AG09319 (cell line): Measurements from ENCODE around the gene CPXM2.

Source experiments
- DNase-seq: peaks from one replicate; pipeline ENCODE4 v3.0.0-alpha.2; 2010; ENCODE audit warnings: low read depth; ENCODE audit errors: extremely low read depth
- TF ChIP-seq, protein P1 (sequence below): IDR thresholded peaks from 2 replicates; pipeline ENCODE4 v1.5.1; 2011; ENCODE audit warnings: low read depth, mild to moderate bottlenecking, inconsistent platforms, low read length, moderate library complexity

CPXM2 gene

DNA sequence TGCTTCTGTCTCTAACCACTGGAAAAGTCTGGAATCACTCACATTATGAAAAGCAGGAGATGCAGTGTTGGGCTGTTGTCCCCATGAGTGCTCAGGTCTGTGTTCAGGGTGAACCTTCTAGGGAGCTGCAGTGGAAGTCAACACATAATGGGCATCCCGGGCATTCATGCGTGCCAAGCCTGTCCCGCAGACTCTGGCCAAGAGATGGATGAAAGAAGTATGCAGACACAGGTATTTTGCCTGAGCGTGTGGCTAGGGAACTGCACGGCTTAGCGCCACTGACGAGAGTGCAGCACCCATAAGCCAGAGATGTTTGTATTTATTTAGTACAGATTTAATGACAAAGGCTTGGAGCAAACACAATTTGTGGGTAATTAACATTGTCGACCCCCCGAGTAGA is 140.7 kb downstream of the CPXM2 start:
- TF ChIP-seq, protein P1, sequence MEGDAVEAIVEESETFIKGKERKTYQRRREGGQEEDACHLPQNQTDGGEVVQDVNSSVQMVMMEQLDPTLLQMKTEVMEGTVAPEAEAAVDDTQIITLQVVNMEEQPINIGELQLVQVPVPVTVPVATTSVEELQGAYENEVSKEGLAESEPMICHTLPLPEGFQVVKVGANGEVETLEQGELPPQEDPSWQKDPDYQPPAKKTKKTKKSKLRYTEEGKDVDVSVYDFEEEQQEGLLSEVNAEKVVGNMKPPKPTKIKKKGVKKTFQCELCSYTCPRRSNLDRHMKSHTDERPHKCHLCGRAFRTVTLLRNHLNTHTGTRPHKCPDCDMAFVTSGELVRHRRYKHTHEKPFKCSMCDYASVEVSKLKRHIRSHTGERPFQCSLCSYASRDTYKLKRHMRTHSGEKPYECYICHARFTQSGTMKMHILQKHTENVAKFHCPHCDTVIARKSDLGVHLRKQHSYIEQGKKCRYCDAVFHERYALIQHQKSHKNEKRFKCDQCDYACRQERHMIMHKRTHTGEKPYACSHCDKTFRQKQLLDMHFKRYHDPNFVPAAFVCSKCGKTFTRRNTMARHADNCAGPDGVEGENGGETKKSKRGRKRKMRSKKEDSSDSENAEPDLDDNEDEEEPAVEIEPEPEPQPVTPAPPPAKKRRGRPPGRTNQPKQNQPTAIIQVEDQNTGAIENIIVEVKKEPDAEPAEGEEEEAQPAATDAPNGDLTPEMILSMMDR: no peak
- no peak for DNase-seq

DNA sequence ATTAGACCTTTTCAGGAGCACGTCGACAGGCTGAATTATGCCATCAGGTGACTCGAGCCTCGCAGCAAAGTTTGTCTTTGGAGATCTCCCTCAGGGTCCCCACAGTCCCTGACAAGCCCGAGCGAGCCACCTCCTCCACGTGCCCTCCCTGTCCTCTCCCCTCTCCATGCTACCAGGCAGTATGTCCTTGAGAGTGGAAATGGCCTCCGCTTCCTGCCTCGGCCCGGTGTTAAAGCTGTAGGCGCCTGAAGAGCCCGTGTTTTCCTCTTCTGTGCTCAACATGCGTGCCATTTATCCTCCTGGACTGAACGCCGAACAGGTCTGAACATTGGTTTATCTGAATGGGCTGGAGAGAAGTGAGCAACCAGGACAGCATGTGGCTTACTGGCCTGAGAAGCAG is 142.9 kb downstream of the CPXM2 start:
- TF ChIP-seq, protein P1: no peak

DNA sequence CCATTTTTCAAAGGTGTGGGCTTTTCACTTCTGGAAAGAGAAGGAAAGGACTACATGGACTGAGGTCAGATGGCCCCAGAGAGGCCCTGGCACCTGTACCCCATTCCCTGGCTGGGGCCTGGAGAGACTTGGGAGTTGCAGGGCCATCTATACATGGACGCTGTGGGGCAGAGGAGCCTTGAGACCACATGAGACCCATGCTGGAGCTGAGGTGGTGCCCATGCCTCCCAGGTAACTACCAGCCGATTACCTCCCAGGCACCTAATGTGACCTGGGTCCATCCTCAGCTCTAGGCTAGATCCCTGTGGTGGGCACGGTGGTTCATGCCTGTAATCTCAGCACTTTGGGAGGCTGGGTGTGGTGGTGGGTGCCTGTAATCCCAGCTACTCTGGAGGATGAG is 144.2 kb downstream of the CPXM2 start:
- TF ChIP-seq, protein P1: no peak
- no peak for DNase-seq

More for the DNA sequence above, 142.9 kb downstream of the CPXM2 start:
- DNase-seq: no peak

DNA sequence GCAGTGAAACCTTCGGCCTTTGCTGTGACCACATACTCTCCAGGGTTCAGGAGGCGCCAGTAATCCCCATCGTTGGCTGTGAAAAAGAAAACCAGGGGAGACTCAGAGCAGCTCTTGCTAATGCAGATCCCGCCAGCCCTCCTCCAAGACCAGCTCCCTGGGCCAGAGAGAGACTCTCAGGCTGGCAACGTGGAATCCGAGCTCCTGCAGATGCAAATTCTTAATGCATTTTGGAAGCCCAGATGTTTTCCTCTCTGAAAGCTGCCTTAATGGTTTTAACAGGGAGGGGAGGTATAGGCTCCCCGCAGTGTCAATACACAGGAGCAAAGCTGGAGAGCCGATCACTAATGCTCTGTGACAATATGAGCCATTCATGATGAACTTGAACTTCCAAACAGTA is 144.7 kb downstream of the CPXM2 start:
- DNase-seq: no peak
- TF ChIP-seq, protein P1: no peak

DNA sequence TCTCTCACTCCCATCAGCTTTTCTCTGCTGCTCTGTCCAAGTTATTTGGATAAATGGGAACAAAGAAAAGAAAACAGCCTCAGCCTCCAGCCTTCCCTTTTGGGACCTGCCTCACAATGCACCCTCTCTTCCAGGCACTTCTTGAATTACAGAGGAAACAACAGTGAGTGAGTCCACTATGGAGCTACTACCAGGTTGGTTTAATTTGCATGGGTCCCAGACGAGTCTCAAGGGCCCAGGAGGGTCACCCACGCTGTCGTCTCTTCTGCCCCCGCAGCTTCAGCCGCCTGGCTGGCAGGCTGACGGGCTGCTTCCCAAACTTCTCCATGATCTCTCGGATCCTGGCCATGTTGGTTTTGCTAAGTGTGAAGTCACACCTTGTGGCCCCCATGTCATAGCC is 145.1 kb downstream of the CPXM2 start:
- DNase-seq: no peak
- TF ChIP-seq, protein P1: no peak

DNA sequence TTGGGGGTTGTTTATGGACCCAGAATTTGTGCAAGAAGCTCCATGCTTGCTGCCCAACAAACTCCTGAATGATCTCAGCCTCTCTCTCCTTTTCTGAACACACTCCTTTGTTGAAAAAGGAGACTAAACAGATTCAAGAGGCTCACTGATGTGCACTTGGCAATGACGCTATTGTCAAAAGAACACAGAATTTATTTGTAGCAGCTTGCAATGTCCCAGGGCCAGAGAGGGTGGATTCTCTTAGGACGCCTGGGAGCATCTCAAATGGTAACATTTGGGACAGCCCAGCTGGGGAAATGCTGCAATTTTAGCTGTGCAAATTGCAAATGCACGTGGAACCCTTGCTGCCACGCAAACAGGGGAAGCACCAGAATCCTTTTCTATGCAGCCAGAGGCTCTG is 145.5 kb downstream of the CPXM2 start:
- DNase-seq: no peak
- TF ChIP-seq, protein P1: no peak

DNA sequence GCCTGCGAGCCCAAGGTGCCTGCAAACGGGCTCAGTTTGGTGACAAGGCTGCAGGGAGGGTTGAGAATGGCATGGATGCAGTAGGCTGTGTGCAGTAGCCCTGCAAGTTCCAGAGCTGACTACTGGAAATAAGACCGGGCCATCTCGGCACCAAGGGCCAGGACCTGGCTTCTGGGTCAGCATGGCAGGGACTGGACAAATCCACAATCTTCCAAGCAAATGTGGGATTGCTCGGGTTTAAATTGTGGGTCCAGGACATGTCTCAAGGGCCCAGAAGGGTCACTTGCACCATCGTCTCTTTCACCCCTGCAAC is 147.4 kb downstream of the CPXM2 start:
- TF ChIP-seq, protein P1: no peak
- no peak for DNase-seq
